IMR-90 (cell line): ENCODE measurements around the gene OGFOD2.

Experiments used
- CHD1 ChIP-seq: IDR thresholded peaks from 2 replicates; pipeline ENCODE4 v1.6.1; 2012; ENCODE audit warnings: low read depth, low read length, improper control_type of control experiment
- CTCF ChIP-seq: conservative IDR thresholded peaks from 2 replicates; pipeline ENCODE4 v1.5.1; 2012; ENCODE audit warnings: mild to moderate bottlenecking, low read depth, low read length, improper control_type of control experiment

- TF ChIP-seq CHD1 (no peak), CTCF (no peak)
Measured at GRCh38 chr12:122932207-122932606, 42.8 kb upstream of the OGFOD2 start.
